DOHH2 (cell line): ENCODE results near the gene MLIP.
"Not testable (repeated sequence)": the region's sequence is repeated elsewhere in the genome, so short reads cannot be mapped to it uniquely, and the experiment has no call there.

Experiments
- H3F3A ChIP-seq: fragments of 200-600 bp; sonication (generic), shearing (Covaris generic); 2 replicates; pipeline ENCODE4 v1.6.0; 2016; ENCODE audit warnings: antibody characterized with exemption, mild to moderate bottlenecking; ENCODE audit not compliant: control insufficient read depth, insufficient read depth
- H3K27ac ChIP-seq: fragments of 200-600 bp; sonication (generic); 2 replicates; pipeline ENCODE4 v1.5.1; 2014; ENCODE audit warnings: low read depth, mild to moderate bottlenecking, low read length, moderate library complexity
- H3K27me3 ChIP-seq: fragments of 200-600 bp; sonication (generic); 2 replicates; pipeline ENCODE4 v1.6.1; 2014; ENCODE audit warnings: mild to moderate bottlenecking, low read length, mixed read lengths; ENCODE audit not compliant: control insufficient read depth
- H3K36me3 ChIP-seq: fragments of 200-600 bp; sonication (generic); 2 replicates; pipeline ENCODE4 v1.6.1; 2014; ENCODE audit warnings: mild to moderate bottlenecking, low read length, moderate library complexity, mixed read lengths; ENCODE audit not compliant: control insufficient read depth
- H3K4me1 ChIP-seq: fragments of 200-600 bp; sonication (generic); 2 replicates; pipeline ENCODE4 v1.6.1; 2014; ENCODE audit warnings: mild to moderate bottlenecking, low read length, mixed read lengths; ENCODE audit not compliant: control insufficient read depth
- H3K4me2 ChIP-seq: fragments of 200-600 bp; sonication (generic); 2 replicates; pipeline ENCODE4 v1.6.0; 2014; ENCODE audit warnings: mild to moderate bottlenecking, low read length, moderate library complexity
- H3K4me3 ChIP-seq: fragments of 200-600 bp; sonication (generic); 2 replicates; pipeline ENCODE4 v1.5.1; 2014; ENCODE audit warnings: mild to moderate bottlenecking, low read length, mixed read lengths
- H3K79me2 ChIP-seq: fragments of 200-600 bp; sonication (generic); 2 replicates; pipeline ENCODE4 v1.6.1; 2014; ENCODE audit warnings: mild to moderate bottlenecking, low read length, mixed read lengths; ENCODE audit not compliant: control insufficient read depth
- H3K9me2 ChIP-seq: fragments of 200-600 bp; sonication (generic); replicated peaks from 2 replicates; pipeline ENCODE4 v1.6.1; 2014; ENCODE audit warnings: mild to moderate bottlenecking, low read length, mixed read lengths; ENCODE audit not compliant: control insufficient read depth
- H3K9me3 ChIP-seq: fragments of 200-600 bp; sonication (generic); 2 replicates; pipeline ENCODE4 v1.6.1; 2014; ENCODE audit warnings: antibody characterized with exemption, low read length, mixed read lengths; ENCODE audit not compliant: control insufficient read depth, insufficient read depth
- H4K20me1 ChIP-seq: fragments of 200-600 bp; sonication (generic); 2 replicates; pipeline ENCODE4 v1.6.0; 2014; ENCODE audit warnings: low read depth, mild to moderate bottlenecking, antibody characterized with exemption, low read length, moderate library complexity; ENCODE audit not compliant: control insufficient read depth, insufficient read depth
- CTCF ChIP-seq: fragments of 200-600 bp; sonication (generic); IDR thresholded peaks from one replicate; pipeline ENCODE4 v1.5.1; 2014; ENCODE audit warnings: antibody characterized with exemption, mild to moderate bottlenecking, low read depth, low read length; ENCODE audit not compliant: poor library complexity, severe bottlenecking
- EZH2phosphoT487 ChIP-seq: fragments of 200-600 bp; sonication (generic); IDR thresholded peaks from 2 replicates; pipeline ENCODE4 v1.6.1; 2017; ENCODE audit warnings: borderline replicate concordance, mild to moderate bottlenecking, antibody characterized with exemption, low read length, moderate library complexity, mixed read lengths

The MLIP gene

GRCh38 chr6:54198134-54198533, 86.9 kb downstream of the MLIP start:
- Histone ChIP-seq H3K36me3 (no peaks in the 10 kb centered on the region), H3K27ac (no peak overlapping the region), H3K4me3 (no peak overlapping the region), H3F3A (no peaks in the 10 kb centered on the region), H3K4me2 (no peak overlapping the region), H3K79me2 (no peaks in the 10 kb centered on the region), H3K9me2 (no peaks in the 10 kb centered on the region), H3K27me3 (no peaks in the 10 kb centered on the region), H3K4me1 (no peaks in the 10 kb centered on the region), H4K20me1 (no peaks in the 10 kb centered on the region), H3K9me3 (no peaks in the 10 kb centered on the region)
- TF ChIP-seq CTCF (no peak), EZH2phosphoT487 (no peak)

- H3K4me2 ChIP-seq, H4K20me1 ChIP-seq, H3F3A ChIP-seq, H3K4me1 ChIP-seq, H3K27ac ChIP-seq, H3K36me3 ChIP-seq, H3K9me3 ChIP-seq, H3K27me3 ChIP-seq, H3K4me3 ChIP-seq, H3K79me2 ChIP-seq, H3K9me2 ChIP-seq: not testable (repeated sequence)
Observed at GRCh38 chr6:54203474-54204035, 92.3 kb downstream of the MLIP start.

DNA sequence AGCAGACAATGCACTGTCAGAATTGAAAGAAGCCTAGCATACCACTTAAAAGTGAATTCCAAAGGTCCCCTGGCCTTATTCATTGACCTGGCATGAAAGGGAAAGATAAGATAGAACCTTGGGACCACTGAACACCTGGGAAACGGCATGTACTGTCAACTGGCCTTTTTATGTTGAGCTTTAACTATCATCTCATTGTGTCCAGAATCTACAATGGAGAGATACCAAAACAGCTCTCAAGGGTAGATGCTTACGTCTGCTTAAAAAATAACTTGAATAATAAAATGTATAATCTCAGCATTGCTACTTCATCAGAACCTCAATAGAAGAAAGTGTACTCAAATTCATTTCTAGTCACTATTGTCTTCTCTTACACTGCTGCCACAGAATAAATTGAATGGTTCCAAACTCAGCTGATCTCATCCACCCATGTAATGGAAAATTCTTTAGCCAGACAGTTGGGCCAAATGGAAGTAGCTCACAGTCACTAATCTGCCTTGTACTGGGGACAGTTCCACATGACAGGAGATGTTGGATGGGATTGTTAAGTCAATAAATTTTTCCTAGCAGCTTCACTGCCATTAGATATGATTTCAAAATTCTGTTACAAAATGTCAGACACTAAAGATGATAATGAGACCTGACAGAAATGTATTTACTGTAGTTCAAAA, 93.8 kb downstream of the MLIP start:
- Histone ChIP-seq H3K4me3 (no peak overlapping the region), H3K4me1 (no peaks in the 10 kb centered on the region), H3K27me3 (no peaks in the 10 kb centered on the region), H3F3A (no peaks in the 10 kb centered on the region), H3K27ac (no peak overlapping the region), H4K20me1 (no peaks in the 10 kb centered on the region), H3K4me2 (no peak overlapping the region), H3K9me2 (no peaks in the 10 kb centered on the region), H3K79me2 (no peaks in the 10 kb centered on the region), H3K36me3 (no peaks in the 10 kb centered on the region), H3K9me3 (no peaks in the 10 kb centered on the region)
- TF ChIP-seq CTCF, result no peak
- TF ChIP-seq EZH2phosphoT487, result no peak

GRCh38 chr6:54206510-54206909, 95.3 kb downstream of the MLIP start:
- no peaks in the 10 kb centered on the region for H3K79me2 ChIP-seq
- H3K36me3 ChIP-seq, result no peaks in the 10 kb centered on the region
- H3K27me3 ChIP-seq, result no peaks in the 10 kb centered on the region
- no peaks in the 10 kb centered on the region for H3K4me1 ChIP-seq
- TF ChIP-seq EZH2phosphoT487 (no peak), CTCF (no peak)
- no peak overlapping the region for H3K4me2 ChIP-seq
- H3K9me3 ChIP-seq, result no peaks in the 10 kb centered on the region
- no peaks in the 10 kb centered on the region for H4K20me1 ChIP-seq
- H3K27ac ChIP-seq, result no peak overlapping the region
- no peaks in the 10 kb centered on the region for H3K9me2 ChIP-seq
- H3F3A ChIP-seq, result no peaks in the 10 kb centered on the region
- H3K4me3 ChIP-seq, result no peak overlapping the region

- not testable (repeated sequence) for H4K20me1 ChIP-seq, H3K27ac ChIP-seq, H3F3A ChIP-seq, H3K4me3 ChIP-seq, H3K9me3 ChIP-seq, H3K27me3 ChIP-seq, H3K79me2 ChIP-seq, H3K4me2 ChIP-seq, H3K36me3 ChIP-seq, H3K4me1 ChIP-seq, H3K9me2 ChIP-seq
Observed at GRCh38 chr6:54209983-54210382, 98.7 kb downstream of the MLIP start.
